GM21360 (cell line): ENCODE data around the gene RHBDL3.
"Not testable (repeated sequence)": the region's sequence is repeated elsewhere in the genome, so short reads cannot be mapped to it uniquely, and the experiment has no call there.

Experiments
- ATAC-seq: cut with Tn5 transposase; IDR thresholded peaks from one replicate; pipeline ENCODE4 v1.9.1; 2021; ENCODE audit warnings: mild to moderate bottlenecking, moderate library complexity; ENCODE audit not compliant: unreplicated experiment

The RHBDL3 gene

DNA sequence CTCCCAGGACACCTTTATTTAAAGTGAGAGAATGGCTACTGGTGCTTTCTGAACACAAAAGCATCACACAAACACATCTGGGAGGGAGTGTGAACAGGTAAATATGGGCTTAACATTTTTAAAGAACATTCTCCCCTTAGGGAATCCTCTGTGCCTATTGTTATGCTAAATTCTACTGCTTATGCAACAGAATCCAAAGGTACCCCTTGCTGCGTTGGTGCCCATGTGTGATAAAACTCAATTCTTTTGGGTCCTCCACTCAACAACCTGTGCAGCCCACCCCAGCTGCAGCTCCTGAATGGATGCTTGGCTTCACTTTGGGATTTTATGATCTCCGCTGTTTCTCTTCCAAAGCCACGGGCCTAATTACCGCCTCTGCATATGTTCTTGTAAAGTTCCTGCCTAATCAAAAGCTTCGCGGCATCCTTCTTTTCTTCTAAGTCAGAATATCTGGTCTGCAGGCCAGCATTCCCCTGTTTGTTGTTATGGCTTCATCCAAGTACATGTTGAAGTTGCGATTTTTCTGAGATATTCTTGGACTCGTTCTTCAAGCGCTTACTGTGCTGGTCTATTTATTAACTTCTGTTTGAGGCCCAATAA is 23.9 kb downstream of the RHBDL3 start:
- ATAC-seq: no peak

DNA sequence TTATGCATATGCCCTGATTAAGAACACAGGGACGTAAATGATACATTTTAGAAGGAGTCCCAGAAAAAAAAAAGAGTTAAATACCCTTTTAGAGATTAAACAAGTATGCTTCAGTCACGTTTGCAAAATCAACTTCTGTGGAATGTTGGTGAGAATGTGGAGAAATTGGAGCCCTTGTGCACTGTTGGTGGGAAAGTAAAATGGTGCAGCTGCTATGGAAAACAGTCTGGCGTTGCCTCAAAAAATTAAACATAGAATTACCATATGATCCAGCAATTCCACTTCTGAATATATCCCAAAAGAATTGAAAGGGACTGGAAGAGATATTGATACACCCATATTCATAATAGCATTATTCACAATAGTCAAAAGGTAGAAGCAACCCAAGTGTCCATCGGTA is 26.5 kb downstream of the RHBDL3 start:
- ATAC-seq: no peak

DNA sequence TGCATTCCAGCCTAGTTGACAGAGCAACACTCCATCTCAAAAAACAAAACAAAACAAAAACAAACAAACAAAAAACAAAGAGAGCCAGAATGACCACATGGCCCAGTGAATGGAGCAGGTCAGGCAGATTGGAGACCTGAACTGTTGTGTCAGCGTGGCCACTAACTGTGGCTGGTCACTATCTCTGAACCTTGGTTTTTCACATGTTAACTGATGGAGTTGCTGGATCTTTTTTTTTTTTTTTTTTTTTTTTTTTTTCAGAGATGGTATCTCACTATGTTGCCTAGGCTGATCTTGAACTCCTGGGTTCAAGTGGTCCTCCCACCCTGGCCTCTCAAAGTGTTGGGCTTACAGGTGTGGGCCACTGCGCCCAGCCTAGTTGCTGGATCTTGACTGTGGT is 31.8 kb downstream of the RHBDL3 start:
- no peak for ATAC-seq

DNA sequence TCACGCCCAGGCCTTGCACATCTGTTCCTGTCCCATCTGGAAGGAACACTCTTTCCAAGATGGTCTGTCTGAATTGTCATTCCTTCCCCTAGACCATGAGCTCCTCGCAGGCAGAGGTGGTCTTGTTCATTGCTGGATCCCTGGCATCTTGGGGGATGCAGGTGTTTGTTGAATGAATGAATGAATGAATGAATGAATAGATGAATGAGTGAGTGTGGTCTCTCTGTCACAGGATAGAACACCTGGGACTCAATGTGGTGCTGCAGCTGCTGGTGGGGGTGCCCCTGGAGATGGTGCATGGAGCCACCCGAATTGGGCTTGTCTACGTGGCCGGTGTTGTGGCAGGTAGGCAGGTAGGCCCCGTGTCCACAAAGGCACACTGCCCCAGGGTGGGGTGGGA is 32.2 kb downstream of the RHBDL3 start:
- no peak for ATAC-seq

DNA sequence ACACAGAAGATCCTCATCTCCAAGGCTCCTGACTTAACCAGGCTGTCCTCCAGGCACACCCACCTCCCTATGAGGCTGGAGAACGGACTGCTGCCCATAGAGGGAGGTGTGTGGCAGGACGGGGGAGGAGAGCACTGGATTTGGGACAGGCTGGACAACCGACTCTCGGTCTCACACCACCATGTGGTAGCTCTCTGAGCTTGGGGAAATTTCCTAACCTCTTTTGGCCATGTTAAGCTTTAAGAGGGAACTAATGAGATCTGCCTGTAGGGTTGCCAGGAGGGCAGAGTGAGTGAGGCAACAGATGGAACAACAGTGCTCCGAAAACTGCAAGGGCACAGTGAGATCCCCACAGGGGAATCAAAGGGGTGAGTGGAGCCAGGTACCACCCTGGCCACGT is 32.7 kb downstream of the RHBDL3 start:
- no peak for ATAC-seq

DNA sequence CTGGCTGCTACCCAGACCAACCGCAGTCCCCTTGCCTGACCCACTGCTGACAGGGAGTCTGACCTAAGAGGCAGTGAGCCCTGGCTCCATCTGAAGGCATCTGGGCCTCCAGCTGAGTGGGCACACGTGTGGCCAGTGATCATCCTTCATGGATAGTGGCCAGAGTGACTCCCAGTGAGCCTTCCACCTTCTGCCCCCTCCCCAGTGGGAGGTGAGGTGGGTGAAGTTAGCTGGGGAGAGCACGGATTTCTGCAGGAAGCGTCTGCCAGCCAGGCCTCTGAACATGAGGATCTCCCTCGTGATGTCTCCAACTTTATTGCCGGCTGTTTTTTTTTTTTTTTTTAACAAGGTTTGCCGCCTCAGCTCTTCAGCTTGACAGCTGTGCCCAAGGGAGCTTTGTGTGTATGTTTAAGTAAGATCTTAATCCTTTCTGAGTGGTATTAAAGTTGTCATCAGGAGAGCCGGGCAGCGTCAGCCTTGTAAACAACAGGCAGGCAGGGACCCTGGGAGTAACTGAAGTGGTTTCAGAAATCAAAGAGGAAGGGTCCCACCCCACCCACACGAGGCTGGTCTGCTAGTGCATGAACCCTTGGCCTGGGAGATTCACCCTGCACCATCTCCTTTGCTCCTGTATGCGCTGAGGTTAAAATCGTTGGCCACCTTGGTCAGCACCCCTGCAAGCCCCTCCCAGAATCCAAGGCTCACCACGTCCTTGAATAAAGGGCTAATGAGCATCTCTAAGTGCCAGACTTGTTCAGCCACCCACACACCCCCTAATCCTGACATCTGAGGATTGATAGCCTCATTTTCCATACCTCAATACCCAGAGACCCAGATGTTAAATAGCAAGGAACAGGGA is 33.3 kb downstream of the RHBDL3 start:
- ATAC-seq: no peak

DNA sequence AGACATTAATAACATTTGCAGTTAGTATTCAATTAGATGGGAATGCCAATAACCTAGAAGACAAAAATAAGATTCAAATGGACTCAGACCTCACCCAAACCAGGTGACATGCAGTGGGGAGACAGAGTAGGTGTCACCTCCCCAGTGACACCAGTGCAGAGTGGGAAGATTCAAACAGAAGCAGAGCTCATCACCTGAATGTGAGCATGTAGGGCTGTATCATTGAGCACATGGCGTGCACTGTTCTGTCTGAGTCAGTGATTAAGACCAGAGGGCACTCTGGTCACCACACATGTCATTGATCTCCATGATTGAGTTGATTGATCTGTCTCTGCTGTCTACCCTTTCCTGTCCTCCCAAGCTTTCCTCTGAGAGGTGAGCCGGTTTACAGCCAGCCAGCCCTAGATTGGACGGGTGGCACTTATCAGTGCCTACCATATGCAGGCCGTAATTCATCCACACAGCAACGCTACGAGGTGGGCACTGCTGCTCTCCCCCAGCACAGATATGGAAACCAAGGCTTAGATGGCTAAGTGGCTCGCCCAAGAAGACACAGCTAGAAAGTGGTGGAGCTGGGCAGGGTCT is 34.0 kb downstream of the RHBDL3 start:
- ATAC-seq: no peak

DNA sequence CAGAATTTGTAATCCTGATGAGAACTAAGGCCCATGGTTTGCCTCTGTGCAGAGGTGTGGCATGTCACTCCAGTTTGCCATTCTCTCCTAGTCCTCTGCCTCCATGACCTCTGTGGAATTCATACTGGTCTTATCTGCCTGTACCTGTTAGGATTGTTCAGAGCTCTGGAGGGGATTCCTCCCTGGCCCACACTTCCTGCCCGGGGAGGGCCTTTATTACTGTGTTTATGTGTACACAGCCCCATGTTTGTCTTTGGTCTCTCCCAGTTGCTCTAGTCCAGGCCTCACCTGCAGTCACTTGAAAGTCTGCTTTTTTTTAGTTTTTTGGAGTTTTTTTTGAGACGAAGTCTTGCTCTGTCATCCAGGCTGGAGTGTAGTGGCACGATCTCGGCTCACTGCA is 36.4 kb downstream of the RHBDL3 start:
- no peak for ATAC-seq

DNA sequence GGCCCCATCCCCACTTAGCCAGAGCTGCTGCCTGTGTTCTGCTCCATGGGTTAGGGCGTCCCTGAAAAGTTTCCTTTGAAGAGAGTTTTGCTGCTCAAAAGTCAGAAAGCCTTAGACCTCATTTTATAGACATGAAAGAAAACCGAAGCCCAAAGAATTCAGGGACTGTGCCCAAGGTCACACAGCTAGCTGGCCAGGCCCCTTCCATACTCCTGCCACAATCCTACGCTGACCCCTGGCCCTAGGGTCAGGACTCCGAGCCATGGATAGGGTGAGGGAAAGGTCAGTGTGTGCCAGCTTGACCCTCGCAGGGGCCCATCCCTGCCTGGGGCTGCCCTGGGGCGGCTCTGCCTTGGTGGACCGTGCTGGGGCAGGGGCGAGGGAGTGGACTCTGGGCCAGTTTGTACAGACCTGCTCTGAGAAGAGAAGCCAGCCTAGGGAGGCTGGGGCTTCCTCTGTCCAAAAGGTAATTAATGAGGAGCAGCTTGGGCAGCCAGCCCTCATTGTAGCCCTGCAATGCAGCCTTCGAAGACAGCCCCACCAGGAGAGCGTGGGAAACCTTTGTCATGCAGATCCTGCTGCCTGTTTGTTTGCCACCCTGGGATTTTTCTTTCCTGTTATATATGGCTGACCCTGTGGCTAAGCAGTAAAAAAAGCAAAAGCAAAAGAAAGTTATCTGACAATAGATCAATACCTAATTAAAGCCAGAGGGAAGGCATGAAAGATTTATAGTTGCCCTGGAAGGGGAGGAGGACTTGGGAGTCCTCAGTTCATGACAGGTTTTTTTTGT is 37.4 kb downstream of the RHBDL3 start:
- ATAC-seq: no peak

DNA sequence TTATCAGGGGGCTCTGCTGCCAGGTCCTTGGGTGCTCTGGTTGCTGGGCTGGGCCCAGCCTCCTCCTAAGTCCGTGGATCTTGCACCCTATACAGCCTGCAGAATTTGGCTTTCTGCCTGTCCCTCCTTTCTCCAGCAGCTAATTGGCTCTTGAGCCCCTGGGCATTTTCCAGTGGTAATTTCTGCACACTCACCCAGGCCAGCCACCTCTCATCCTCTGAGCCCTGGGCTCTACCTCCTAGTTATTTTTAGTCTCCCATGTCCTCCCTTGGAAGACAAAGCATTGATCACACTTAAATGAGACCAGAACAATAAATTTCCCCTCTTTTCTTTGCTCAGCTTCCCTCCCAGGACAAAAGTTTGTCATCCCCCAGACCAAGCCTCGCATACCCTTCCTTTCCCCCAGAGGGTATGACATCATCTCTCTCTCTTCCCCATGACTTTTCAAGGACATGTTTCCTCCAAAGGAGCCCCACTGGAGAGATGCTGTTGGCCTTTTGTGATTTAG is 38.2 kb downstream of the RHBDL3 start:
- no peak for ATAC-seq

DNA sequence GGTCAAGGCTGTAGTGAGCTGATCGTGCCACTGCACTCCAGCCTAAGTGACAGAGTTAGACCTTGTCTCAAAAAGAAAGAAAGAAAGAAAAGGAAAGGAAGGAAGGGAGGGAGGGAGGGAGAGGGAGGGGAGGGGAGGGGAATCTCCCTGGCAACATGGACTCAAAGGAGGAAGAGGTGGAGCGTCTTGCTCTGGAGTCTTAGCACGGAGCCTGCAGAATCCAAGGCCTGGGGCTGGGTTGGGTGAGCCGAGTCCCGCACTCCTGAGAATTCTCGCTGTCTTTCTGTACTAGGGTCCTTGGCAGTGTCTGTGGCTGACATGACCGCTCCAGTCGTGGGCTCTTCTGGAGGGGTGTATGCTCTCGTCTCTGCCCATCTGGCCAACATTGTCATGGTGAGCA is 39.4 kb downstream of the RHBDL3 start:
- no peak for ATAC-seq

DNA sequence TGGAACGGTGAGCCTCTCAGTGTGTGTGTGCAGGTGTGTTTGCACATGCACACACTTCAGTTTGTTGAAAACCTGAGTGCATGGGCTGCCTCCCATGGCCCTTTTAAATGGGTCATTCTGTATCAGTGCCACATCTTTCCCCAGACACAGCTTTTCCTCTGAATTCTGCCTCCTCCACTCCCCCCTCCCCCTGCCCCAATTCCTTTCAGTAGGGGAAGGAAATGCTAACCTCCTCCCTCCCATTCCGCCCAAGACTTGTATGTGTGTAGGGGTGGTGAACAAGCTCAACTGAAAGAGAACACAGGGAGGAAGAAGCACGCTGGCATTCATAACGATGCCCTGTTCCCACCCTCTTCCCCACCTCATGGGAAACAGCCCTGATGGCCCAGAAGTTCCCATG is 42.0 kb downstream of the RHBDL3 start:
- no peak for ATAC-seq

DNA sequence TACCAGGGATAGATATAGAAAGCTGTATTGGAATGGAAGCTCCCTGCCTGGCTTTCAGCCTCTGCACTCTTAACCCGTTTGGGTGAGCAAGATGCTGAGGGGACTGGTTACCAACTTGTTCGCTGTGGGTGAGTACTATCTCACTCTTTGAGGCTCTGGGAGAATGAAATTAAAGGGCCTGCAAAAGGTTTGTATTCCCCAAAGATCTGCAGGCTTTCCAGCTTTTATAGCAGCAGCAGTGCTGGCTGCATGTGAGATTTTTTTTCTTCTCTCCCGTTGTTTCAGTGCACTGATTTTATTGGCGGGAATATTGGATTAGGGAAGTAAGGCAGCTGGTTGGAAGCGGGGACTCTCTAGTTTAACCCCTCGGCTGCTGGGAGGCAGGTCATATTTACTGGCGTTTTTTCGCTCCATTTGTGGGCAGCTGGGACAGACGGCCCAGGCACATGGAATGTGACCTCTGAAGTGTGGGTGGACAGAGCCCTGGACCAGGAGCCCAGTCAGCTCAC is 45.5 kb downstream of the RHBDL3 start:
- no peak for ATAC-seq

DNA sequence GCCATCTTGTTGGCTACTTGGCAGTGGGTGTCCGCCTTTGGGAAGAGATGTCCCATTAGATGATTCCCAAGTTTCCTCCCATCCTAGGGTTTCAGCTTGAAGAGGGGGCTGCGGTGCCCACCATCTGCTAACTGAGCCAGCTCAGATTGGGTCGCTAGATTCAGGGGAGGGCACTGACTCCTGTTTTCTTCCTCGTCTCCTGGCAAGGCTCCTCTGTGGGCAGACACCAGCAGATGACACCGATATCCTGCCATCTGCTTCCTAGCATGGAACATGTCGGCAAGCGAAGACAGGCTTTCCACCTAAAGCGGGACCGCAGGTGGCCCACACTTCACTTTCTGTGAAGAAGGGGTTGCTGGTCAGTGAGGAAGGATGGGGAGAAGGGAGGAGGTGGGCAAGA is 49.0 kb downstream of the RHBDL3 start:
- ATAC-seq: no peak

DNA sequence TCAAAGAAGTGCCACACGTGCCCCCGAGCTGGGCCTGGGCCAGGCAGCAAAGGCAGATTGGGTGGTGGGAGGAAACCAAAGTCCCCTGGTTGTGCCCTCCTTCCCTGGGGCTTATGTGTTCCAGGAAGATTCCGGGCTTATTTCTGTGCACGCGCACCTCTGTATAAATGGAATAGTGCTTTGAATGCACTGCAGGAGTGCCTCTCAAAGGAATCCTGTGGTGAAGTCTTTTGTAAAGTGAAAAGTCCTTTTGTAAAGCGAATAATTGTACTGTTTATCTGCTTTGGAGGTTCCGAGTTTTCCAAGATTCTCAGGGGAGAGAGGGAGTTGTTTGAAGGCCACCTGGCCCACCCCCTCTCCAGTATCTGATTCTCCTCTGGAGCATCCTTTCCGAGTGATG is 49.5 kb downstream of the RHBDL3 start:
- no peak for ATAC-seq

DNA sequence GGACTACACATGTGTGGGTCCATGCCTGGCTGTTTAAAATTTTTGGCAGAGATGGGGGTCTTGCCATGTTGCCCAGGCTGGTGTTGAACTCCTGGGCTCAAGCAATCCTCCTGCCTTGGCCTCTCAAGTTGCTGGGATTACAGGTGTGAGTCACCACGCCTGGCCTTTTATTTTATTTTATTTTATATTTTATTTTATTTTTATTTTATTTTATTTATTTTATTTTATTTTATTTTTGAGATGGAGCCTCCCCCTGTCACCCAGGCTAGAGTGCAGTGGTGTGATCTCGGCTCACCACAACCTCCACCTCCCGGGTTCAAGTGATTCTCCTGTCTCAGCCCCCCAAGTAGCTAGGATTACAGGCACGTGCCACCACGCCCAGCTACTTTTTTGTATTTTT is 51.0 kb downstream of the RHBDL3 start:
- ATAC-seq: not testable (repeated sequence)

DNA sequence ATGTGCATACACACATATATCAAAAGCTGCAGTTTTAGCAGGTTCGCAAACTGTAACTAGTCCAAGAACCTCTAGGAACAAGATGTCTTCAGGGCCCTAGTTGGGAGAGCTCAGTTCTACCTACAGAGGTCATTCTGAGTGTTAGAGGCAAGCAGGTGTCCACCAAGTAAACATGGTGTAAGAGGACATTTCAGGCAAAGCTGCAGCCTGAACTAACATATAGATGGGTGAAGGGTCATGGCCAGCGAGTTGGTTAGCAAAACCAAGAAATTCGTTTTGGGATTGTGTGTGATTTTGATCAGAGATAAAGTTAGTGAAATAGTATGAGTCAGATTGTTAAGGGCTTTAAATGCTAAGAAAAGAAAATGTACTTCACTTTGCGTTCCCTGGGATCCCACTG is 51.7 kb downstream of the RHBDL3 start:
- no peak for ATAC-seq

DNA sequence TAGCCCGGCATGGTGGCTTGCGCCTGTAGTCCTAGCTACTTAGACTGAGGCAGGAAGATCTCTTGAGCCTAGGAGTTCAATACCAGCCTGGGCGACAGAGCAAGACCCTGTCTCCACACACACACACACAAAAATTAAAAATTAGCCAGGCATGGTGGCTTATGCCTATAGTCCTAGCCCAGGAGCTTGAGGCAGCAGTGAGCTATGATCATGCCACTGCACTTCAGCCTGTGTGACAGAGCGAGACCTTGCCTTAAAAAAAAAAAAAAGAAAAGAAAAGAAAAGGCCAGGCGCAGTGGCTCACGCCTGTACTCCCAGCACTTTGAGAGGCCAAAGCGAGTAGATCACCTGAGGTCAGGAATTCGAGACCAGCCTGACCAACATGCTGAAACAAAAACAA is 52.4 kb downstream of the RHBDL3 start:
- no peak for ATAC-seq

DNA sequence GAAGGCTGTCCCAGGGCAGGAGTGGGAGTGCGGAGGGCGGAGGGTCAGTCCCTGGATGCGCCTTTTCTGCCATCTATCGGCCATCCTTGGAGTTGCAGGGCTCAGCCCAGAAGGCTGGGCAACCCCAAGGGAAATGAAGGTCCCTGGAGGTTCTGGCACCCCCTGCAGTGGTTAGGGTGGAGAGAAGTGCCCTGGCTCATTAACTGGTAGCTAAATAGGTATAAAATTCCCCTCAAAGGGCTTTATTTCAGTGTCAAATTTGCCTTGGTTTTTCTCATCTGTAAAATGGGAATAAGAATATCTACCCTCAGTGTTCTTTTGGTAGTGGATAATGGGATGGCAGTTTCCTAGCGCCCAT is 53.9 kb downstream of the RHBDL3 start:
- peak; percentile 69 for ATAC-seq

DNA sequence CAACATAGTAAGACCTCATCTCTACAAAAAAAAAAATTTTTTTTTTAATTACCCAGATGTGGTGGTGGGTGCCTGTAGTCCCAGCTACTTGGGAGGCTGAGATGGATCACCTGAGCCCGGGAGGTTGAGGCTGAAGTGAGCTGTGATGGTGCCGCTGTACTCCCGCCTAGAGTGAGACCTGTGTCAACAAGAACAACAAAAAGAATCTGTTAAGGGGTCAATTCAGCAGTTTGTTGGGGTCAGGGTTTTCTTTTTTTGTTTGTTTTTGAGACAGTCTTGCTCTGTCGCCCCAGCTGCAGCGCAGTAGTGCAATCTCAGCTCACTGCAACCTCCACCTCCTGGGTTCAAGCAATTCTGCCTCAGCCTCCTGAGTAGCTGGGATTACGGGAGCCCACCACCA is 54.4 kb downstream of the RHBDL3 start:
- not testable (repeated sequence) for ATAC-seq

DNA sequence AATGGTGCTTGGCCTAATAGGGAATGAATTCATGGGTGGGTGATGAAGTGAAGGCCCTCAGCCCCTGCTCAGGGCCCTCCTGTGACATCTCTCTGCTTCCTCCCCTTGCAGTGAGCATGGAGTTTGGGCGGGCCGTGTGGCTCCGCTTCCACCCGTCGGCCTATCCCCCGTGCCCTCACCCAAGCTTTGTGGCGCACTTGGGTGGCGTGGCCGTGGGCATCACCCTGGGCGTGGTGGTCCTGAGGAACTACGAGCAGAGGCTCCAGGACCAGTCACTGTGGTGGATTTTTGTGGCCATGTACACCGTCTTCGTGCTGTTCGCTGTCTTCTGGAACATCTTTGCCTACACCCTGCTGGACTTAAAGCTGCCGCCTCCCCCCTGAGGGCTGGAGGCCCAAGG is 55.2 kb downstream of the RHBDL3 start:
- no peak for ATAC-seq
